HG03108 (cell line): ENCODE results near the gene OR2T29.
A peak's percentile ranks its signal among the peaks of the same experiment; 100 is the strongest.
"Not testable (repeated sequence)": the region's sequence is repeated elsewhere in the genome, so short reads cannot be mapped to it uniquely, and the experiment has no call there.

Experiments
- ATAC-seq: cut with Tn5 transposase; IDR thresholded peaks from one replicate; pipeline ENCODE4 v1.9.1; 2021; ENCODE audit warnings: moderate library complexity; ENCODE audit not compliant: unreplicated experiment

The OR2T29 gene

GRCh38 chr1:248562672-248563071 is at the start of gene OR2T29:
Gene OR2T29, minus strand, starts transcription at chr1:248562772. Its CDS starts 3,281 bp downstream, at chr1:248559491.
- ATAC-seq: not testable (repeated sequence)

- no peak for ATAC-seq
Observed at GRCh38 chr1:248611883-248612414, 49.4 kb upstream of the OR2T29 start.

GRCh38 chr1:248610301-248610700 is 47.7 kb upstream of the OR2T29 start:
- no peak for ATAC-seq

- no peak for ATAC-seq
Observed at GRCh38 chr1:248599396-248599795, 36.8 kb upstream of the OR2T29 start.

- no peak for ATAC-seq
Observed at GRCh38 chr1:248597589-248597988, 35.0 kb upstream of the OR2T29 start, which contains the start of gene OR2T10. Gene OR2T10, minus strand, starts transcription at chr1:248597700. Its CDS starts 3,932 bp downstream, at chr1:248593768.

- ATAC-seq: no peak
Observed at GRCh38 chr1:248596615-248597014, 34.0 kb upstream of the OR2T29 start.

GRCh38 chr1:248593226-248593625 is 30.7 kb upstream of the OR2T29 start:
- ATAC-seq: no peak

GRCh38 chr1:248592655-248593054 is 30.1 kb upstream of the OR2T29 start:
- no peak for ATAC-seq

- no peak for ATAC-seq
Observed at GRCh38 chr1:248590055-248590454, 27.5 kb upstream of the OR2T29 start.

GRCh38 chr1:248589334-248589733 is 26.8 kb upstream of the OR2T29 start:
- no peak for ATAC-seq

- no peak for ATAC-seq
Observed at GRCh38 chr1:248585266-248585665, 22.7 kb upstream of the OR2T29 start.

GRCh38 chr1:248576260-248576980 is 13.8 kb upstream of the OR2T29 start:
- ATAC-seq: no peak

- not testable (repeated sequence) for ATAC-seq
Observed at GRCh38 chr1:248574657-248575056, 12.1 kb upstream of the OR2T29 start, which contains the start of gene OR2T34. Gene OR2T34, minus strand, starts transcription at chr1:248574757. Its CDS starts 0 bp downstream, at chr1:248574757.

- ATAC-seq: not testable (repeated sequence)
Observed at GRCh38 chr1:248573856-248574255, 11.3 kb upstream of the OR2T29 start.

GRCh38 chr1:248572049-248572448 is 9.5 kb upstream of the OR2T29 start:
- peak; percentile 95 for ATAC-seq

- ATAC-seq: not testable (repeated sequence)
Observed at GRCh38 chr1:248570811-248571210, 8.2 kb upstream of the OR2T29 start.

GRCh38 chr1:248569049-248569448 is 6.5 kb upstream of the OR2T29 start:
- not testable (repeated sequence) for ATAC-seq

GRCh38 chr1:248565530-248566373 is 3.2 kb upstream of the OR2T29 start:
- ATAC-seq: peak; percentile 63

- ATAC-seq: not testable (repeated sequence)
Observed at GRCh38 chr1:248551027-248551426, 11.5 kb downstream of the OR2T29 start.

GRCh38 chr1:248547383-248547782 is 15.2 kb downstream of the OR2T29 start:
- not testable (repeated sequence) for ATAC-seq

- not testable (repeated sequence) for ATAC-seq
Observed at GRCh38 chr1:248537449-248537848, 25.1 kb downstream of the OR2T29 start.
